Heart left ventricle (tissue), 16 donors: ENCODE measurements around the gene PDE4DIP. TPM values are rescaled to one million over a fixed set of nuclear protein-coding genes. Genes with fewer than 3 reads are reported as not detected.
"Not testable (repeated sequence)": the region's sequence is repeated elsewhere in the genome, so short reads cannot be mapped to it uniquely, and the experiment has no call there.

Experiments
- ATAC-seq, 4 donors: fragments of 200-7000 bp; cut with Tn5 transposase; one replicate each; pipeline ENCODE4 v1.9.1; 2020 to 2022; ENCODE audit warnings: moderate library complexity in 4 of 4, mild to moderate bottlenecking in 3 of 4, moderate number of reproducible peaks in 1 of 4
- DNase-seq, 5 donors: peaks; one replicate each; pipeline ENCODE4 v3.0.0-alpha.2; 2020
- H3K27ac ChIP-seq, 12 donors: fragments of 200-600 bp; sonication (generic) in 4 of 12; one replicate each; pipeline versions ENCODE4 v1.5.0 to v1.8.0; 2016 to 2022; ENCODE audit warnings: mild to moderate bottlenecking in 2 of 12
- H3K27me3 ChIP-seq, 9 donors: fragments of 200-600 bp; sonication (generic) in 2 of 9; one replicate each; pipeline versions ENCODE4 v1.5.1 to v1.8.0; 2016 to 2022; ENCODE audit warnings: mild to moderate bottlenecking in 3 of 9
- H3K36me3 ChIP-seq, 9 donors: fragments of 200-600 bp; sonication (generic) in 2 of 9; one replicate each; pipeline versions ENCODE4 v1.5.0 to v1.8.0; 2018 to 2022; ENCODE audit warnings: mild to moderate bottlenecking in 2 of 9
- H3K4me1 ChIP-seq, 12 donors: fragments of 200-600 bp; sonication (generic) in 4 of 12; one replicate each; pipeline versions ENCODE4 v1.5.0 to v1.8.0; 2016 to 2022; ENCODE audit warnings: mild to moderate bottlenecking in 3 of 12
- H3K4me3 ChIP-seq, 12 donors: fragments of 200-600 bp; sonication (generic) in 4 of 12; one replicate each; pipeline versions ENCODE4 v1.5.0 to v1.8.0; 2017 to 2022; ENCODE audit warnings: mild to moderate bottlenecking in 9 of 12, moderate library complexity in 4 of 12
- H3K9me3 ChIP-seq, 12 donors: fragments of 200-600 bp; sonication (generic) in 4 of 12; one replicate each; pipeline versions ENCODE4 v1.5.0 to v1.8.0; 2016 to 2022; ENCODE audit warnings: mild to moderate bottlenecking in 1 of 12
- POLR2A ChIP-seq, 2 donors: fragments of 450-650 bp; IDR thresholded peaks; one replicate each; pipeline ENCODE4 v1.6.1; 2017; ENCODE audit warnings: antibody characterized with exemption in 2 of 2, mild to moderate bottlenecking in 2 of 2, moderate library complexity in 2 of 2
- WGBS, 4 donors: extraction: QIAGEN DNeasy Blood & Tissue Kit in 2 of 4; methylation state at CpG; one replicate each; pipeline versions ENCODE4 v1.1.5 to v1.1.7; 2013 to 2018; 5-methylcytosine and 5-hydroxymethylcytosine counted together
- intact Hi-C, 10 donors: fragments of 100-400 bp; cut with DNase I; formaldehyde crosslinking; loops; one replicate each; pipeline versions ENCODE4 v1.11.1 to v1.14.2; 2022
- polyA plus RNA-seq, 2 donors: library from polyadenylated mRNA; stranded (reverse); fragments of 200-250 nt; gene quantifications; one replicate each; pipeline ENCODE4 v1.2.3, GENCODE V29; 2013
- total RNA-seq, 9 donors: library from RNA; depleted of rRNA in 2 of 9; stranded (reverse); fragments of >200 nt in 2 of 9; fragmentation: NEBNext Ultra II Directional in 3 of 9; extraction: Animal tissue kit (Norgen Biotek cat#: 25700) in 3 of 9; gene quantifications; one replicate each; pipeline versions ENCODE4 v1.1.0 to v1.2.4, GENCODE V29; 2016 to 2023
- donor health status: ischemic (EF 13 %, LVEDD 7.1; RV severe dilation, severe dysfunction).
- donor health status: healthy with polysubstance abuse.
- donor health status: DM: no; HTN: yes; CAD: no.
- donor health status: DM: no; HTN: no; CAD: no.
- donor health status: ischemic (EF 25% LVEDD 6.9; RV normal size, moderate dysfunction).
- donor health status: ischemic (EF 25% LVEDD 5.7; RV mildly dilated, moderate dysfunction).
- donor health status: healthy.
- donor health status: DM: yes; HTN: yes; CAD: no.
- donor health status: ischemic (EF 35%, LVEDD 5.7; RV mildly dilated, moderate dysfunction).
- donor health status: nonischemic (EF 11% LVEDD 7.7; RV severe dilation, severe dysfunction).
- donor health status: DM: yes; HTN: yes; CAD: no.
- donor health status: PGD.
- donor health status: ischemic (EF 29% LVEDD 5.4; RV normal size, mild dysfunction).
- donor health status: nonischemic (EF 23%, LVEDD 6.1; RV moderate dilation, normal function).

PDE4DIP gene
- total and polyA plus RNA-seq, 11 donors, result 614 to 2,892 (median 2,218) TPM

GRCh38 chr1:148916695-148917348 is 72.6 kb downstream of the PDE4DIP start:
- DNase-seq (peak in 4 of 5 donors; percentile 6 to 38 (median 33)), ATAC-seq (peak; percentile 89 to 92 (median 92))
- TF ChIP-seq POLR2A (IDR thresholded peaks at IDR 0.05), result peak in 1 of 2 donors; percentile 67
- H3K27me3 ChIP-seq, H3K36me3 ChIP-seq, H3K4me1 ChIP-seq, H3K9me3 ChIP-seq, H3K4me3 ChIP-seq, intact Hi-C loops: not testable (repeated sequence)
- H3K27ac ChIP-seq, result peak overlapping the region in 11 of 12 donors; percentile 42 to 87 (median 66)
- 0 to 9% (median 5%) methylated on average over 1 to 2 of the region's 4 CpGs for WGBS, 4 donors

GRCh38 chr1:148918836-148919447 is 74.7 kb downstream of the PDE4DIP start:
- WGBS, 4 donors, result 38 to 52% (median 49%) methylated on average over 2 of the region's 3 CpGs; no CpG with 5 or more reads in 1 of the 4 donors
- H3K4me1 ChIP-seq, intact Hi-C loops, H3K36me3 ChIP-seq, H3K4me3 ChIP-seq, H3K9me3 ChIP-seq, DNase-seq, H3K27me3 ChIP-seq: not testable (repeated sequence)
- peak; percentile 32 to 54 (median 48) for ATAC-seq
- peak overlapping the region; percentile 40 to 93 (median 72) for H3K27ac ChIP-seq

- ATAC-seq, H3K4me1 ChIP-seq, H3K9me3 ChIP-seq, H3K27ac ChIP-seq, H3K4me3 ChIP-seq, H3K27me3 ChIP-seq, H3K36me3 ChIP-seq, DNase-seq, intact Hi-C loops: not testable (repeated sequence)
- WGBS, 4 donors, result no CpG with 5 or more reads among the region's 1 CpG
Observed at GRCh38 chr1:148921047-148921446, 76.8 kb downstream of the PDE4DIP start.

- H3K4me1 ChIP-seq, intact Hi-C loops, H3K27ac ChIP-seq, H3K36me3 ChIP-seq, H3K4me3 ChIP-seq, DNase-seq, H3K9me3 ChIP-seq, H3K27me3 ChIP-seq, ATAC-seq: not testable (repeated sequence)
- 48 to 71% (median 58%) methylated on average over 1 to 2 of the region's 3 CpGs for WGBS, 4 donors
Observed at GRCh38 chr1:148923798-148924197, 79.6 kb downstream of the PDE4DIP start.

- not testable (repeated sequence) for H3K27me3 ChIP-seq
Observed at GRCh38 chr1:148927645-148928044, 83.4 kb downstream of the PDE4DIP start.

GRCh38 chr1:148929253-148929652 is 85.0 kb downstream of the PDE4DIP start:
- H3K4me3 ChIP-seq, H3K9me3 ChIP-seq, H3K4me1 ChIP-seq, DNase-seq, ATAC-seq, intact Hi-C loops, H3K27me3 ChIP-seq: not testable (repeated sequence)
- peaks cover 0 to 16% (median 0%) of the 10 kb centered on the region in 9 donors for H3K36me3 ChIP-seq
- peak overlapping the region in 1 of 12 donors; percentile 2 for H3K27ac ChIP-seq

More at GRCh38 chr1:148927645-148928044, 83.4 kb downstream of the PDE4DIP start:
- intact Hi-C loops, H3K4me1 ChIP-seq, H3K9me3 ChIP-seq, H3K27ac ChIP-seq, DNase-seq, ATAC-seq, H3K4me3 ChIP-seq, H3K36me3 ChIP-seq: not testable (repeated sequence)
- no CpG with 5 or more reads among the region's 1 CpG for WGBS, 4 donors

GRCh38 chr1:148935381-148936002 is 91.3 kb downstream of the PDE4DIP start:
- H3K36me3 ChIP-seq, result peaks cover 0 to 24% (median 0%) of the 10 kb centered on the region in 9 donors
- H3K27me3 ChIP-seq, H3K27ac ChIP-seq, DNase-seq, intact Hi-C loops, H3K9me3 ChIP-seq, H3K4me1 ChIP-seq, H3K4me3 ChIP-seq, ATAC-seq: not testable (repeated sequence)
- no CpG with 5 or more reads among the region's 3 CpGs for WGBS, 4 donors

GRCh38 chr1:148942906-148943305 is 98.7 kb downstream of the PDE4DIP start:
- DNase-seq, ATAC-seq, intact Hi-C loops, H3K4me1 ChIP-seq, H3K4me3 ChIP-seq, H3K27ac ChIP-seq, H3K9me3 ChIP-seq, H3K36me3 ChIP-seq, H3K27me3 ChIP-seq: not testable (repeated sequence)
- no CpG with 5 or more reads among the region's 3 CpGs for WGBS, 4 donors

- DNase-seq, H3K9me3 ChIP-seq, ATAC-seq, H3K4me1 ChIP-seq, H3K27me3 ChIP-seq, H3K27ac ChIP-seq, intact Hi-C loops, H3K36me3 ChIP-seq, H3K4me3 ChIP-seq: not testable (repeated sequence)
- no CpG with 5 or more reads among the region's 1 CpG for WGBS, 4 donors
Observed at GRCh38 chr1:148945130-148945529, 100.9 kb downstream of the PDE4DIP start.

GRCh38 chr1:148948768-148949167 is 104.5 kb downstream of the PDE4DIP start:
- H3K9me3 ChIP-seq, H3K4me1 ChIP-seq, H3K27me3 ChIP-seq, intact Hi-C loops, H3K4me3 ChIP-seq, ATAC-seq, DNase-seq, H3K27ac ChIP-seq, H3K36me3 ChIP-seq: not testable (repeated sequence)
- WGBS, 4 donors, result 53 to 67% (median 56%) methylated on average over 4 of the region's 4 CpGs
